H9 (cell line): ENCODE measurements around the gene KLHL2. TPM values are rescaled to one million over a fixed set of nuclear protein-coding genes. Genes with fewer than 3 reads are reported as not detected.

Source experiments
- DNase-seq: peaks from one replicate; pipeline ENCODE4 v3.0.0-alpha.2; 2017
- H2AFZ ChIP-seq: one replicate; pipeline ENCODE4 v1.6.1; 2013; ENCODE audit warnings: mild to moderate bottlenecking, low read length, control low read depth, moderate library complexity
- H2AK5ac ChIP-seq: 2 replicates; pipeline ENCODE4 v1.6.1; 2013; ENCODE audit warnings: low read length, control low read depth, mixed read lengths; ENCODE audit not compliant: insufficient read length
- H2BK120ac ChIP-seq: one replicate; pipeline ENCODE4 v1.6.1; 2013; ENCODE audit warnings: low read depth, mild to moderate bottlenecking, low read length, control low read depth, inconsistent platforms; ENCODE audit not compliant: poor library complexity, severe bottlenecking
- H2BK12ac ChIP-seq: 2 replicates; pipeline ENCODE4 v1.6.1; 2013; ENCODE audit warnings: low read length, control low read depth, mixed read lengths, low read depth; ENCODE audit not compliant: insufficient read length
- H2BK15ac ChIP-seq: 2 replicates; pipeline ENCODE4 v1.6.1; 2013; ENCODE audit warnings: low read depth, low read length, control low read depth
- H2BK20ac ChIP-seq: one replicate; pipeline ENCODE4 v1.6.1; 2013; ENCODE audit warnings: low read depth, mild to moderate bottlenecking, low read length, control low read depth, inconsistent platforms; ENCODE audit not compliant: poor library complexity, severe bottlenecking
- H2BK5ac ChIP-seq: 2 replicates; pipeline ENCODE4 v1.6.1; 2013; ENCODE audit warnings: low read length, control low read depth, mixed read lengths; ENCODE audit not compliant: insufficient read length
- H3K14ac ChIP-seq: 2 replicates; pipeline ENCODE4 v1.6.1; 2013; ENCODE audit warnings: low read length, control low read depth; ENCODE audit not compliant: insufficient read depth
- H3K18ac ChIP-seq: 2 replicates; pipeline ENCODE4 v1.6.1; 2013; ENCODE audit warnings: low read depth, mild to moderate bottlenecking, mixed read lengths, low read length, control low read depth; ENCODE audit not compliant: insufficient read length
- H3K23ac ChIP-seq: 2 replicates; pipeline ENCODE4 v1.6.1; 2013; ENCODE audit warnings: low read length, control low read depth, mixed read lengths, low read depth; ENCODE audit not compliant: insufficient read length
- H3K23me2 ChIP-seq: 2 replicates; pipeline ENCODE4 v1.6.1; 2013; ENCODE audit warnings: low read depth, mild to moderate bottlenecking, mixed read lengths, low read length, control low read depth; ENCODE audit not compliant: insufficient read length, poor library complexity, severe bottlenecking
- H3K27ac ChIP-seq: 2 replicates; pipeline ENCODE4 v1.5.1; 2013; ENCODE audit warnings: low read length, control low read depth, mixed read lengths, low read depth; ENCODE audit not compliant: insufficient read length
- H3K27me3 ChIP-seq: 2 replicates; pipeline ENCODE4 v1.6.1; 2013; ENCODE audit warnings: low read length, control low read depth, inconsistent platforms; ENCODE audit not compliant: insufficient read depth
- H3K4ac ChIP-seq: 2 replicates; pipeline ENCODE4 v1.6.1; 2013; ENCODE audit warnings: low read depth, mild to moderate bottlenecking, control low read depth, inconsistent platforms, low read length, moderate library complexity
- H3K4me1 ChIP-seq: 2 replicates; pipeline ENCODE4 v1.6.1; 2013; ENCODE audit warnings: low read length, control low read depth, inconsistent platforms; ENCODE audit not compliant: insufficient read depth
- H3K4me2 ChIP-seq: 2 replicates; pipeline ENCODE4 v1.6.1; 2013; ENCODE audit warnings: low read length, control low read depth, mixed read lengths; ENCODE audit not compliant: insufficient read length, insufficient read depth
- H3K56ac ChIP-seq: 2 replicates; pipeline ENCODE4 v1.6.1; 2013; ENCODE audit warnings: low read depth, mild to moderate bottlenecking, mixed read lengths, low read length, control low read depth; ENCODE audit not compliant: insufficient read length
- H3K79me1 ChIP-seq: 2 replicates; pipeline ENCODE4 v1.6.1; 2013; ENCODE audit warnings: low read depth, mild to moderate bottlenecking, moderate library complexity, low read length, control low read depth, inconsistent platforms; ENCODE audit not compliant: insufficient read depth, poor library complexity, severe bottlenecking
- H3K79me2 ChIP-seq: 2 replicates; pipeline ENCODE4 v1.6.1; 2013; ENCODE audit warnings: low read length, control low read depth, inconsistent platforms; ENCODE audit not compliant: insufficient read depth
- H3K9ac ChIP-seq: 2 replicates; pipeline ENCODE4 v1.6.1; 2013; ENCODE audit warnings: low read length, control low read depth, mixed read lengths; ENCODE audit not compliant: insufficient read length; ENCODE audit errors: extremely low read depth
- H3K9me3 ChIP-seq: one replicate; pipeline ENCODE4 v1.6.1; 2013; ENCODE audit warnings: low read depth, low read length, inconsistent platforms; ENCODE audit not compliant: control insufficient read depth
- H3T11ph ChIP-seq: one replicate; pipeline ENCODE4 v1.6.1; 2013; ENCODE audit warnings: mild to moderate bottlenecking, low read length, control low read depth, inconsistent platforms
- H4K20me1 ChIP-seq: one replicate; pipeline ENCODE4 v1.6.1; 2013; ENCODE audit not compliant: control insufficient read depth, insufficient read length, insufficient read depth
- H4K5ac ChIP-seq: 2 replicates; pipeline ENCODE4 v1.6.1; 2013; ENCODE audit warnings: low read depth, mild to moderate bottlenecking, mixed read lengths, low read length, control low read depth; ENCODE audit not compliant: insufficient read length
- H4K8ac ChIP-seq: replicated peaks from 2 replicates; pipeline ENCODE4 v1.6.1; 2013; ENCODE audit warnings: low read length, control low read depth, mixed read lengths, low read depth; ENCODE audit not compliant: insufficient read length
- H4K91ac ChIP-seq: 2 replicates; pipeline ENCODE4 v1.6.1; 2013; ENCODE audit warnings: low read depth, mild to moderate bottlenecking, moderate library complexity, mixed read lengths, low read length, control low read depth; ENCODE audit not compliant: insufficient read length
- H3K27ac Mint-ChIP-seq, 3 experiments: 2 replicates in 2 of 3; 3 replicates in 1 of 3; pipeline ENCODE4 v1.8.0; 2020 to 2021; ENCODE audit warnings: mixed read lengths in 3 of 3, mild to moderate bottlenecking in 1 of 3, moderate library complexity in 1 of 3
- H3K27me3 Mint-ChIP-seq: 2 replicates; pipeline ENCODE4 v1.8.0; 2021; ENCODE audit warnings: low read depth, mild to moderate bottlenecking, moderate library complexity, mixed read lengths
- H3K36me3 Mint-ChIP-seq, 3 experiments: 2 replicates in 2 of 3; 3 replicates in 1 of 3; pipeline ENCODE4 v1.8.0; 2020 to 2021; ENCODE audit warnings: low read depth in 3 of 3, mixed read lengths in 3 of 3; ENCODE audit not compliant: insufficient read depth in 1 of 3
- H3K4me1 Mint-ChIP-seq, 2 experiments: 2 replicates each; pipeline ENCODE4 v1.8.0; 2020; ENCODE audit warnings: mixed read lengths in 2 of 2
- H3K4me3 Mint-ChIP-seq, 2 experiments: 2 replicates in 1 of 2; 3 replicates in 1 of 2; pipeline ENCODE4 v1.8.0; 2020 to 2021; ENCODE audit warnings: mild to moderate bottlenecking in 2 of 2, mixed read lengths in 2 of 2, moderate library complexity in 1 of 2
- H3K9me3 Mint-ChIP-seq, 2 experiments: 2 replicates in 1 of 2; 3 replicates in 1 of 2; pipeline ENCODE4 v1.8.0; 2020; ENCODE audit warnings: mild to moderate bottlenecking in 2 of 2, mixed read lengths in 2 of 2, moderate library complexity in 1 of 2
- CTCF ChIP-seq: fragments of 200-600 bp; sonication (generic); conservative IDR thresholded peaks from 3 replicates; pipeline ENCODE4 v1.8.0; 2021; ENCODE audit warnings: antibody characterized with exemption, mild to moderate bottlenecking
- WGBS: extraction: QIAGEN DNeasy Blood & Tissue Kit; methylation state at CpG from one replicate; pipeline ENCODE4 v1.1.7; 2013; ENCODE audit warnings: missing lambda C conversion rate, low lambda C conversion rate, mixed read lengths; ENCODE audit not compliant: insufficient read length; ENCODE audit errors: extremely low coverage; 5-methylcytosine and 5-hydroxymethylcytosine counted together
- total RNA-seq: library from RNA; stranded (reverse); gene quantifications from 2 replicates; pipeline ENCODE4 v1.2.1, GENCODE V29; 2021

The KLHL2 gene
- total RNA-seq, 1 experiment from 2014 or later = 14.3 TPM

DNA sequence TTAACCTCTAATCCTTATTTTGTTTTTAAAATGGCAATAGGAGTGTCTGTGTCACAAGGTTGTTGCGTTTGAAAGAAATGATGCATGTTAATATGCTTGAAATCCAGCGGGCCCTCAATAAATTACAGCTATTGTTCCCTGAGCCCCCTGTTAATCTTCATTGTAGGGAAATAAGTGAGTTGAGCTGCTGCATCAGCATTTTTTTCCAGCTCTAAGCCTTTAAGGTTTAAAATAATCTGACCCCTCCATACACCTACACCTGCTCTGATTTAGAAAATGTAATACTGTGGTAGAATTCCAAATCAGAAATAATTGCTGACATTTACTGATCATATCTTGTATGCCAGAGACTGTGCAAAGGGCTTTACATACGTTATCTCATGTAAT is 117.5 kb downstream of the KLHL2 start:
- no peak for DNase-seq
- Histone ChIP-seq H4K5ac (no peak overlapping the region), H3K9me3 (no peaks in the 10 kb centered on the region), H3K18ac (no peak overlapping the region), H3K4ac (no peak overlapping the region), H2AK5ac (no peak overlapping the region), H4K8ac (no peak overlapping the region), H4K20me1 (no peaks in the 10 kb centered on the region), H2BK20ac (no peak overlapping the region), H2BK12ac (no peak overlapping the region), H3T11ph (no peak overlapping the region), H3K4me2 (no peak overlapping the region), H2BK5ac (no peak overlapping the region), H3K79me2 (peaks cover 22% of the 10 kb centered on the region), H3K27ac (no peak overlapping the region), H2BK120ac (no peak overlapping the region), H3K14ac (no peak overlapping the region), H3K79me1 (no peaks in the 10 kb centered on the region), H2BK15ac (no peak overlapping the region), H3K23ac (no peak overlapping the region), H3K4me1 (no peaks in the 10 kb centered on the region; the same call in 1 of the 2 replicates), H3K23me2 (peaks cover 8% of the 10 kb centered on the region), H3K9ac (no peak overlapping the region), H4K91ac (no peak overlapping the region), H2AFZ (no peak overlapping the region), H3K27me3 (no peaks in the 10 kb centered on the region), H3K56ac (no peak overlapping the region)
- peaks cover 19 to 23% of the 10 kb centered on the region in 2 experiments for H3K4me1 Mint-ChIP-seq
- peaks cover 0 to 3% (median 0%) of the 10 kb centered on the region in 3 experiments; a peak in 4 of 7 replicates for H3K36me3 Mint-ChIP-seq
- no peak overlapping the region for H3K27ac Mint-ChIP-seq
- TF ChIP-seq CTCF = no peak
- no peak overlapping the region for H3K4me3 Mint-ChIP-seq
- no peaks in the 10 kb centered on the region for H3K27me3 Mint-ChIP-seq
- H3K9me3 Mint-ChIP-seq = no peaks in the 10 kb centered on the region; a peak in 1 of 5 replicates
- no CpG with 5 or more reads among the region's 3 CpGs for whole genome bisulfite sequencing
